GM13976 (cell line): Measurements from ENCODE around the gene HOXA5.

ENCODE experiments used
- DNase-seq: peaks from one replicate; pipeline ENCODE4 v3.0.0; 2012; ENCODE audit warnings: low spot score
- CTCF ChIP-seq: IDR thresholded peaks from 2 replicates; pipeline ENCODE4 v1.5.1; 2012; ENCODE audit warnings: borderline replicate concordance, mild to moderate bottlenecking; ENCODE audit not compliant: insufficient read depth; ENCODE audit errors: extremely low read depth, missing control alignments, control extremely low read depth
- in situ Hi-C: fragments of 300-500 bp; cut with MboI; formaldehyde crosslinking; loops from one replicate; pipeline ENCODE4 v1.12.0; 2022; ENCODE audit warnings: low sequenced_read_pairs, mixed read lengths, inconsistent platforms; ENCODE audit not compliant: unreplicated experiment

The HOXA5 gene

DNA sequence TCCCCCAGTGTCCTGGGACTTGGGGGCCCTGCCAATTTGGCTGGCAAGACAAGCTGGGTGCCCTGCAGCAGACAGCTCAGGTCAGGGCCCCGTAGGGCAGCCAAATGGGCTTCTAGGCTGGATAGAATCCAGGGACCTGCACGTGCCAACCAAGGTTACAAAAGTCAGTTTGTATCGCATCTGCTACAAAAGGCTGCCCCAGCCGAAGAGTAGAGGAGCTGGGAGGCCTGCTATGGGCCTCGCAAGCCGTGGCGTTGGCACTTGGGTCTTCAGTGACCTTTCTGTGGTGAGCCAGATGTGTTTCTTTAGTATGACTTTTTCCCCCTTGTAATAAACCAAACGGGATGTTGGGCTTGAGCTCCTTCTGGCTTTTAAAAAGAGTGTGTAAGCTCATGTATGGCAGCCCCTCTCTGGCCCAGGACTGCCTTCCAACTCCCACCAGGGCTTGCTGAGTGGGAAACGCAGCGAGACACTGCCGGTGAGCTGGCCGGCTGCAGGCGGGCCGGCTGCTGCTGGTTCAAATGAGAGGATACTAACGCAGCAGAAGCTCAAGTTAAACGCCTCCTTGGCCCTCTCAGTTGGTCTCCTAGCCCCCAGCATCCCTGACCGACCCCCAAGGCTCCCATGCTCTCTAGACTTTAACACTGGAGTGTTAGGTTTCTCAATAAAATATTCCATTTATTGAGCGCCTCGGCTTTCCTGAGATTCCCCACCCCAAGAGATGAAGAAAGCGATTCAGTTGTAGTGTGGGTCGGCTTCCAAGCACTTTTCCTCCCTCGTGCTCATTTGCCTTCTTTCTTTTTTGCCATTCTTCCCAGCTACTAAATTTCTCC, 33.7 kb upstream of the HOXA5 start:
- TF ChIP-seq CTCF = no peak
- DNase-seq = no peak
- in situ Hi-C loops = no loop called here

- no peak for TF ChIP-seq CTCF
- in situ Hi-C loops = no loop called here
- DNase-seq = no peak
Measured at GRCh38 chr7:27176524-27176845, 33.0 kb upstream of the HOXA5 start.

DNA sequence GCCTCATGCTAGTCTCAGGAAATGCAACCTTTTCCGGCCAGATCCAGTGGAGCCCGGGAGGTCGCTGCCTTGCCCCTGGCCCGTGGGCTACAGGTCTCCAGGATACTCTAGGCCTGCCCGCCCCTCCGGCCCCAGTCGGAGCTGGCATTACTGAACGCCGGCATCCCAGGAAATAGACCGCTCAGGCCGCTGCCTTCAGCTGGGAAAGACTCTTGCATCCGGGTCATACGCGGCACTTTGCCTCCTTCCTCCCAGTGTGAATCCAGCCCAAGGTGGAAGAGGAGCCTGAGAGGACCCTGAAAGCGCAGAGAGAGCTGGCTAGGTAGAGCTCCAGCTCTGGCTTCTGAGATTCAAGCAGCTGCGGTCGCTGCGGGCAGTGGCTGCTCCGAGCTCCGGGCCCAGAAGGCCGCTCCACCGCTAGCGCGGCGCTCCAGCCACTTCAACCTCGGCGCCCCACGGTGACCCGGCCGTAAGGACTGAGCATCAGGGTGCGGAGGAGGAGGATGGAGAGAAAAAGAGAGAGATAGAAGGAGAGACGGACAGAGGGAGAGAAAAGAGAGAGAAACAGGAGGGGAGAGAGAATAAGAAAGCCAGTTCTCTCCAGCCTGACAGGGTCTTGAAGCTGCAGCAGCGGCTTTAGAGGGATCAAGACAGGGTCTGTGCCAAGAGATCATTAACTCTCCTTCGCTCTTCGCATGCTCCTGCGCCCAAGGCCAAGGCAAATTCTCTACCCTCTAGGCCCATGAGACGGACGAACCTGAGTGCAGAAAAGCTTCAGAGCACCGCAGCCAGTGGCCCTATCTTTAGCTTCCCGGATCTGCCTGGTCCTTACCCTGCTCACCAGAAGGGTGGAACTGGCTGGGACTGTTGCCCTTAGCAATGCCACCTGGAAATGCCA, 32.4 kb upstream of the HOXA5 start:
- TF ChIP-seq CTCF = no peak
- DNase-seq = no peak
- in situ Hi-C loops = no loop called here

GRCh38 chr7:27174874-27175625, 31.6 kb upstream of the HOXA5 start:
- in situ Hi-C loops = loop anchor here (25.0 kb wide), 1 partner anchor 663 kb away; no protein-coding TSS in a partner anchor
- no peak for TF ChIP-seq CTCF
- DNase-seq = no peak

DNA sequence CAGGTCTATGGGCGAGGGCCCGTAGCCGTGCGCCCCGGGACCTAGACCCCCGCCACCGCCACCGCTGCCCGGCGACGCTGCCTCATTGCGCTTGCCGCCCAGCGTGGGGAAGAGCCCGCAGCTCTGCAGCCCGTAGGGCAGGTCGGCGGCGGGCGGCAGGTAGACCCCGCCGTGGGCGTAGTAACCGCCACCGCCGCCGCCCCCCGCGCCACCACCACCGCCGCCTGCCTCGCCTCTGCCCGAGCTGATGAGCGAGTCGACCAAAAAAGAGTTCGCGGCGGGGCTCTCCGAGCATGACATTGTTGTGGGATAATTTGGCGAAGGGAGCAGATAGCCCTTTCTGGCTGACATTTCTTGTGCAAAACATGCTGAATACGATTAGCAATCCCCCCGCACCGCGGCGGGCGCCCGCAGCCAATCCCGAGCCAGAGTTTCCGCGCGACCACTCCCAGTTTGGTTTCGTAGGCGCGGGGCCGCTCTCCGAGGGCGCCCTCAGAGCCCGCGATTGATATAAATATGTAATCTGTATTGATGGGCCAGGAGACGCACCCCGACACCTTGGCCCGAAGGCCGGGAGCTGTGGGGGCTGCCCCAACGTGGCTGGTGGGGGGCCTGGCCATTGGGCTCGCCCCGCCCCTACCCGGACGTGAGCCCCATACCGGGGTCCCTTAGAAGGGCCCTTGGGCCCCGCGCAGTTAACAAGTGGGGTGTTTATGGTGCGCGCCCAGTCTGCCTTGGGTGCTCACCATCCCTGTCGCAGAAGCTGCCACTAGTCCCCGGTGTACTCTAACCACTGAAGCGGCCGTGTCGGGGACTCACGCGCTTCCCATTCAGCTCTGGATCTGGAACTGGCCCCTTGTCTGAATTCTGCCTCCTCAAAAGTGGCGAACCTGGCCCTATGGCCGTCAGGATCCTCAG, 30.7 kb upstream of the HOXA5 start, which contains the start of gene HOXA10:
TSS of gene HOXA10 (minus strand) at position 365 of the 918 bp plus-strand sequence. CDS start at position 351, 14 bp downstream.
- no peak for TF ChIP-seq CTCF
- no peak for DNase-seq
- in situ Hi-C loops = loop anchor here (25.0 kb wide), 1 partner anchor 662 kb away; no protein-coding TSS in a partner anchor
